GM21367 (cell line): ENCODE data around the gene PRG2.

Experiments
- ATAC-seq: cut with Tn5 transposase; IDR thresholded peaks from one replicate; pipeline ENCODE4 v1.9.1; 2021; ENCODE audit not compliant: unreplicated experiment

Gene PRG2, protein sequence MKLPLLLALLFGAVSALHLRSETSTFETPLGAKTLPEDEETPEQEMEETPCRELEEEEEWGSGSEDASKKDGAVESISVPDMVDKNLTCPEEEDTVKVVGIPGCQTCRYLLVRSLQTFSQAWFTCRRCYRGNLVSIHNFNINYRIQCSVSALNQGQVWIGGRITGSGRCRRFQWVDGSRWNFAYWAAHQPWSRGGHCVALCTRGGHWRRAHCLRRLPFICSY

DNA sequence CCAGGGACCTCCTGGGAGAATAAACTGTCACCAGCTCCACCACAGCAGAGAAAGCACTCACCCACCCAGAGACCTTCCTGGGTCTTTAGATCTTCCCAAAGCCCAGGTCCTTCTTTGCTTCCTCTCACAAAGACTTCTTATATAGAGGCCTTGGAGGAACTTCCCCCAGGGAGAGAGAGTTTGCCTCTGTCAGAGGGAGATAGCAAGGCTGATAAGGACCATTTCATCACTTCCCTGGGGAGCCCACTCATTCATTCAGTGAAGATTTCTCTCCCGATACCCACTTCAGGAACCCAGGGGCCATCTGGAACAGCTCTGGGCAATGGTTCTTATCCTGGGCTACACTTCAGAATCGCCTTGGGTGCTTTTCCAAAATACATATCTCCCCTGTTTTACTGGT, at the start of gene PRG2:
Gene PRG2 (minus strand): TSS at position 116 of the 400 bp plus-strand sequence. CDS start 706 bp downstream, outside the sequence.
- no peak for ATAC-seq

DNA sequence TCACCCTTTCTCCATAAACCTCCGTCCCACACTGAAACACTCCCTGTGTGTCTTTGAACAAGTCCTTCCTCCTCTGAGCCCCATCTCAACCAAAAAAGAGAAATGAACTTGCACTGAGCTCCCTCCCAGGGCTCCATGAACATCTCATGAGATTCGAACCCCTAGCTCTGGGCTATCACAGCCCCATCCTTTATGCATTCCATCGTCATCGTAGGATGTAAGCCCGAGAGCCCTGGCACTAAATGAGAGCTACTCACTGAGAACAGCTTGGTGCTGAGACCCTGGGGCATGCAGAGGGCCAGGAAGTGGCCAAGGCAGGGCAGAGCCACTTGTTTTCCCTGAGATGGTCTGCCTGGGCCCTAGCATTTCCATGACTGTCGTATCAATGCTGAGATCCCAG, 49.3 kb upstream of the PRG2 start:
- no peak for ATAC-seq

DNA sequence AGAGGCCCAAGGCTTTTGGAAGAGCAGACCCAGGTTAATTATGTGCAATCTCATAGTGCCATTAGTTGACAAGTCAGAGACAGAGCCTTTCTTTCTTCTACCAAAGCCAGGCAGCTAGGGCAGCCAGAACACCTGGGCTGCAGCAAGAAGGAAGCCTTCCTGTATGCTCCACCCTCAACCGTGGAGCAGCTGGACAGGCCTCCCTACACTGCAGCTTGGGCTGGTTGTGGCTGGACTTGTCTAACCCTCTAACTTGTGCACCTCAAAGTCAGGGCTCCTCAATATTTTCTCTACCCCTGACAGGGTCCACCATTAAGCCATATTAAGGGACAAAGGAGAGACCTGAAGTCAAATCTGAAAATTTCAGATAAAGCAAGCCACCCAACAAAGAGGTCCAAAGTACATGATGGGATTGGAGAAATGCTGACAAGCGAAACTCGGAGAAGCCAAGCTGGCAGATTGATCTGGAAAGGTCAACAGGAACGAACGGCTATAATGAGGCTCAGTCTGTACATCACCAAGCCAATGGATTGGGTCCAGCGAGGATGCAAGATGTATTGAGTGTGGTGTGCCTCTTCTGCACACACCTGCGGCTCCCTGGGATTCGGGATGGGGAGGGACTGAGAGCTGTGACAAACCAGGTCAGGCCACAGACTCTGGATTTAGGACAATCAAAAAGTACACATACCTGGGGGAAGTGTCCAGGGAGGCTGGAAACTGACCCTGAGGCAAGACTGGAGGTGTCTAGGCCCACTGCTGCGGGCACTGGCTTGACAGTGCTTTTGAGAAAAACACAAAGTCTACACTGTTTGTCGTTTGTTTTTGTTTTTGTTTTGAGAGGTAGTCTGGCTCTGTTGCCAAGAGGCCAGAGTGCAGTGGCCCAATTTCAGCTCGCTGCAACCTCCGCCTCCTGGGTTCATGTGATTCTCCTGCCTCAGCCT, 48.2 kb upstream of the PRG2 start:
- ATAC-seq, result no peak

DNA sequence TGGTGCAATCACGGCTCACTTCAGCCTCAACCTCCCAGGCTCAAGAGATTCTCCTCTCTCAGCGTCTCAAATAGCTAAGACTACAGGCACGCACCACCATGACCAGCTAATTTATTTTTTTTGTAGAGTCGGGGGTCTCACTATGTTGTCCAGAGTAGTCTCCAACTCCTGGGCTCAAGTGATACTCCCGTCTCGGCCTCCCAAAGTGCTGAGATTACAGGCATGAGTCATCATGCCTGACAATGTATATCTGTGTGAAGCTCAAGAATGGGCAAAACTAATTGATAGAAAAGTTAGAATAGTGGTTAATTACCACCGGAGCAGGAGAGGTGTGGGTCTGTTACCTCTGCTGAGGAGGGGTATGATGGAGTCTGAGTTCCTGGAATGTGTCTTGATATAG, 45.6 kb upstream of the PRG2 start:
- ATAC-seq, result no peak

DNA sequence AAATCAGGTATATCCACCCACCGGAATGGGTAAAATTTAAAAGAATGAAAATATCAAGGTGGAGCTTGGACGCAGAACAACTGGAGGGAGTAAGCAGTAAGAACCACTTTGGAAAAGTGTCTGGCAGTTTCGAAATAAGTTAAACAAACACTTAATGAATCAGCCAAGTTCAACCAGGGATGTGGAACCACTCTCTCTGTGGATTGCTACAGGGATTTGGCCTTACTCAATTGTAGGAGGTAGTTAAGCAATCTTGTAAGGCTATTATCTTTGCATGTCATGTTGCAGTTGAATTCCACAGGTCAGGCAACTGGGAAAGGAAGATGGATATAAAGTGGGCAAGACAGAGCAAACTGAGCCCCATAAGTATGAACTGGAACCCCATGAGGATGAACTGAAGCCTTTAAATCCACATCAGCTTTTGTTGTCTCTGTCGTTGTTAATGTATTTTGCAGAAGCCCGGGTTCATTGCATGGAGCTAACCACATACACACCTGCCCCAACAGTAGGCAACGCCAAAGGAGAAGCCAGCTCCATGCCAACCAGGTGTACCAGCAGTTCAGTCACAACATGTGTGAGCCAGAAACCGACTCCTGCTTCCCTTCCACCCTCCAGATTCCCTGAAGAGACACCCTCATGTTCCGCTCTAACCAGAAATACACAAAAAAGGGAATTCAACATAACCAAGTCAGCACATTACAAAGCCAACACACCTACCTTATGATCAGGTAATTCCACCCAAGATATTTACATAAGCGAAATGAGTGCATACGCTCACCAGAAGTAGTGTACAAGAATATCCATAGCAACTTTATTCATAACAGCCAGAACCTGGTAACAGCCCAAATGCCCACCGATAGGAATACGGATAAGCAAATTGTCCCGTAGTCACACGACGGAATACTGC, 44.4 kb upstream of the PRG2 start:
- ATAC-seq, result no peak

DNA sequence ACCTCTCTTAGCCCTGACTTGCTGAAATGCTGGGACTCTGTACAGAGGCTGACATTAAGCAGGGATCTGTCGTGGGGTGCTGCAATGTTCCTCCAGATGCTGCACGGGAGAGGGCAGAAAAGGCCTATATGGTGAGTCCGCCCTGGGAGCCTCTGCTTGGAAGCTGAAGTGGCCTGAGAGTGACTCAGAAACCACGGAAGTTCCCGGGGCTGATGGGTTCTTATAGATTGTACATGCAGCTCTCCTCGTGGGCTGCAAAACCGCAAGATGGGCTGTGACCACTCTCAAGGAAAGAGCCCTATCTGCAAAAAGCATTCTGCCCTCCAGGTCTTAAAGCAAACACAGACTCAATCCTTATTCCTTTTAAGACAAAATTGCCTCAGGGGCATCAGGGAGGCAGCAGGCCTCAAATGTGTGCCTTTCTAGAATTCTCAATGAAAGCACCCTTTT, 42.3 kb upstream of the PRG2 start:
- ATAC-seq, result no peak

DNA sequence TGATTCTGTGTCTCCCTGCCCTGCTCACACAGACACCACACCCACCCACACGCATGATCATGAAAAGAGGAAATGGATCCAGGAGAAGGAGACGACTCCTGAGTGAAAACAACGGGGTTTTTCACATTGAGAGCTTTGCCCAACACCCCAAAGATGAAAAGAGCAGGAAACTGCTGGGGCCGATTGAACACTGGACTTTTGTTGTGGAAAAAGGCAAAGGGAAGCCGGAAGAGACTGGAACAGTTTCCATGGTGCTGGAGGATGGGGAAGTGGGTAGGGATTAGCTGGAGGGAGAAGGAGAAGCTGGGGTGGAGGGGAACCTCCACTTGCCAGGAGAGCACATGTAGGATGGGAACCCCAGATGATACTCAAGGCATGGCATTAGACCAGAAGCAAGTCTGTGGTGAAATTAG, 41.7 kb upstream of the PRG2 start:
- ATAC-seq, result no peak

DNA sequence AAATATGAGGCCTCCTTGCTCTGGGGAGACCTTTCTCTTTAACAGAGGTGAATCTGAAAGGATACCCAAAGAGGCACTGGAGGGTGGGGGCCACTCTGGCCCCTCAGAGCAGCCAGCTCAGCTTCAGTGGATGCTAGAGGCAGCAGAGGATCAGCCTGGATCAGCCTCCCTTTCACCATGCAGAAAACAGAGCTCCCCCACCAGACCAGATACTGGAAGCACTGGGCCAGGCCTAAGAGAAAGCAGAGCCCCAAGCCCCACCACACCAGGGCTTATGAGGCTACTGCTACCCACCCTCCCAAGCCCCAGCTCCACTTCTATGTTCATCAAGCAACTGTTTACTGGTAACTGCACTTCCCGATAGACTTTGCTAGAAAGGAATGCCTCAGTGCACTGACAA, 40.5 kb upstream of the PRG2 start:
- ATAC-seq, result no peak

DNA sequence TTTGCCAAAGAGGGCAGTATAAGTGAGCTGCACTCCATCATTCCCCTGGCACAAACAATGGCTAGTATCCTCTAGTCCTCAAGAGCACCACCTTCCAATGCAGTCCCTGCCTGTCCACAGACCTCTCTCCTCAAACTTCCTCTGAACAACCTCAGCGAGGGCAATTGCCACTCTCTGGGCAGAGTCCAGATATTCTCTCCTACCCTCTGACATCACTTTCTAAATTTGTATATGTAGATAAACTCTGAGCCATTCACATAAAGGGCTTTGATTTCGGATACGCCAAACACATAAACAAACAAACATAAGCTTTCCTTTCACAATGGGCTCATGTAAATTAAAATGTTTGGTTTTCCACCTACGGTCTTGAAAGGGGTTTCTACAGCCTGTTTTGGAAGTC, 39.5 kb upstream of the PRG2 start:
- ATAC-seq, result no peak

DNA sequence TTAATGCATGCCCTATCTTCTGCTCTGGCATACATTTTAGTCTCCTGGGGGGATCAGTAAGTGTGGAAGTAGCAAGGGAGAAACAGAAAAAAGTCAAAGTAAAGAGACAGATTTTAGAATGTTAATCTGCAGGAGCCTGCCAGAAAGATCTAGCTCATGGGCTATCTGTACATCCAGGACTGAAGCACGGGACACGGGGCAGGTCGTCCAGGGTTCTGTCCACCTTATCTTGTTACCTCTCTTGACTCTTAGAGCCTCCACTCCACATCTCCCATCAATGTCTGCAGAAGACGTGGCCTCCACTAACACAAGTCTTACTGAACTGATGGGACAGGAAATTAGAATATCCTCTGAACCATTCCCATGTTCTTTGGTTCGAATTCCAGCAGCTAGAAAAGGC, 38.2 kb upstream of the PRG2 start:
- no peak for ATAC-seq

DNA sequence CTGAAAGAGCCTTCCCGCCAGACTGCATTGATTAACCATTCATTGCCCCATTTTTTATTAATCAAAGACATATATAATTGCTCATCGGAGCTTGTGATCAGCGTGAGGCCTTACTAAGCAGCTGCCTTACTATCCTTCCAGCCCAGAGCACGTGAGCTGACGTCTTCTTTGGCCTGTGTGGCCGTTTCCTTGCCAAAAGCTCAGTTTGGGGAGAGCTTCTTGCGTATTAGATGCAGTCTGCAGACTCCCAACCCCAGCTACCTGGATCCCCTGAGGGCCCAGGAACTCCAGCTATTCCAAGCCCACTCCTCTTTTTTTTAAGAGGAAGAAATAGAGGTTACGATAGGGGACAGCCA, 37.3 kb upstream of the PRG2 start:
- no peak for ATAC-seq

DNA sequence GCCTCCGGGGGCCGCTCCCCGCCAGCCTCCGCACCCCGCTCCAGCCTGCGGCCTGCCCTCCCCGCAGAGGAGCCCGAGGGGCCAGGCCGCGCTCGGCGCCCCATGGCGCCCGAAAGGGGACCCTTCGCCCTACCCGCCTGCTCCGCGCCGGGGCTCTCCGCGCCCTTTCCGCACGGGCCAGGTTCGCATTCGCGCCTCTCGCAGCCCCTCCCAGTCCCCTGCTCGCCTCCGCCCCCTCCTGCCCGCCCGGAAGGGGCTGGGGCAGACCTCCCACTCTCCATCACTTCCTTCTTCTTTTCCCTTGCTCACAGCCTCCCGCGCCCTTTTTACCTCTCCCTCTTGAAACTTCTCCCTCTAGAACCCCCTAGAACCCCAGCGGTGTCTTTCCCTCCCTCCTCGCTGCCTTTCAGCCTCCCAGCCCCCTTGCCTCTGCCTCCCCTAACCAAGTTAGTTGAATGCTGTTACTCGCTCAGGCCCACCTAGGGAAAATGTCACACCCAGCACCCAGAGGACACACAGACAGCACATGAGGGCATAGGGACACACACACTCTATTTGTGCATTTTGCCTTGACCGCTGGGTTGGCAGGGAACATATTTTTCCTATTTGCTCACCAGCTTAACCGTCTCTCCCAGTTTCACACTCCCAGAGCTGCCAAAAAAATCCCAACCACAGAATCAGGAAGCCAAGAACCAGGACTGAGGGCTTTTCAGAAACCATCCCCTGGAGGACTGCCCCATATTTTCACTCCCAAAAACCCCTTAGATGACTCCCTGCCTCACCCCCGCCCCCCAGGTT, 36.7 kb upstream of the PRG2 start, which contains the start of gene SLC43A3:
Gene SLC43A3 (minus strand): TSS at position 193 of the 798 bp plus-strand sequence. CDS start 949 bp downstream, outside the sequence.
- peak; percentile 50 for ATAC-seq

DNA sequence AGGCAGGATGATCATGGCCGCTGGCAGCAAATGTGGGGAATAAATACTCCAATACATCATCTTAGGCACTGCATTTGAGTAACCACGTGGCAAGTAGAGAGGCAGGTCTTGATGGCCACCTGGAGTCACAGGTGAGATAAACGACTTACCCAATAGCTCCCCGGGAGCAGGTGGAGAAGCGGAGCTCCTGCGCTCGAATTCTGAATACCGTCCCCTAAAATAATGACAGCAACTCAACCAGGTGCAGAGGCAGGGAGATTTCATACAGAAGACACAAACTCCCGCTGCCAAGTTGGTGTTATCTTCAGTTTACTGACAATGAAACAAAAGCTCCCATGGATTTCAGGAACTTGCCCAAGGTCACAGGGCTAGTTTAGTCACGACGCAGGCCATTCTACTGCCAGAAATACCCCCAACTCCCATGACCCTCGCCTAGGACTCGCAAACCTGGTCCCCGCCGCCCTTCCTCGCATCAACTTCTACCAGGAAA, 36.0 kb upstream of the PRG2 start:
- ATAC-seq, result no peak

DNA sequence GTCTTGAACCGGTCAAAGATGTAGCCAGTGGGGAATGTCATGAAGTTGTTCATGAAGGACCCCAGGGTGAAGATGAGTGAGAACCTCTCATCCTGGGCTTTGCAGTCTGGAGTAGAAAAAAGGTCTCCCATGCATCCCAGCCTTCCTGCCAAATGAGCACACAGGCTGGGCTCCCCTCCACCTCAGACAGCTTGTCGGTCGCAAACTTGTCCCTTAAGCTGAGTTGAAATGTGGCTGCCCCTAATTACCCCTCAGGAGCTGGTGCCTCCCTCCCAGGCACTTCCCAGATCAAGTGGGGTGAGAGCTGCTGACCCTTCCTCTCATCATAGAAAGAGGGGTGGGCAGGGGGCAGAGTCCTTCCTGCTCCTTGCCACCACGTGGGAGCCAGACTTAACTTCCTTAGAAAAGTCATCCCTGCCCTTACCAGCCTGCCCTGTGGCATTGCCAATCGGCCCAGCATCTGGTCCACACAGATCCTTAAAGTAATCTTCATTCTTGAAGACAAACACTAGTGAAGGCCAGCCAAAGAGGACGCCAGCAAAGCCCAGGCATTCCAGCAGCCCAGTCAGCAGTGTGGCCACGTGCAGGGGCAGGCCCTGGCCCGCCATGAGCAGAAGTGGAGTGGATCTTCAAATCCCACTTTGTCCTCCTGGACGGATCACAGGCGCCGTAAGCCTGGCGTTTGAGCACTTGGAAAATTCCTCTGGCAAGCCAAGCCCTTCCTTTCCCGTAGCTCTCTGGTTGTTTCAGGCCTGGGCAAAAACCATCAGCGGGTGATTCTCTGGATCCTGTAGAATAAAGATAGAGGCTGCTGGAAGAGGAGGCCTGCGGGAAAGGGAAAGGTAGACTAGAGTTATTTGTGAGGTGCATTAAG, 35.4 kb upstream of the PRG2 start:
- no peak for ATAC-seq

DNA sequence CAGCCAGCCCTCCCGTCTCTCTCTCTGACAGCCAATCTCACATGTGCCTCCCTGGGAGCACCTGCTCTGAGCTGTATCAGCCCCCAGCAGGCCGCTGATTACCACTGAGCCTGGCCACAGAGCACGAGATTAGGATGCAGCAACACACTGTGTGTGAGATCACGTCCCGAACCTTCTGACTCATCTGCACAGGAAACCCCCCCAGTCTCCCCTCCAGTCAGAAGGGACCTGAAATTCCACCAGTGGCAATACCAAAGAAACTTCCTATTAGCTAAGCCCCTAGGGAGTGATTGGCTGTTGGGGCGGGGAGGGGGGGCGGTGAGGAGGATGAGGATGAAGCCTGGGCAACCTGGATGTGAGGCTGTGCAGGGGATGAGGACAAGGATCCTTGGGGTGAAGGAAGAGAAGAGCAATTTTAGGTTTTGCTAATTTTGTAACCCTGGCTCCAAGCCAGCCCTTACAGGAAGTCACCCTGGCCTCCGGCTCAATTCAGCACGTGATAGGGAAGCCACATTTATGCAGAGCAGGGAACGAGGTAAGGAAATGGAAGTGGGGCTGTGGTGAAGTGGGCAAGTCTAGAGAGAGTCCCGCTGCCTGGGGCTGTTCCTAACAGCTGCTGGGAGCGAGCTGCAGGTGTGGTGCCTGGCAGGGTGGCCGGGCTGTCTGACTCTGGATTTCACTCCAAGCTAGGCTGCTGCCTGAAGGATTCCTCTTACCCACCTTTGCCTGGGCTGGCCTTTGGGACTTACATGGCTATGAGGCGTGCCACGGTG, 34.5 kb upstream of the PRG2 start:
- ATAC-seq, result peak; percentile 88

DNA sequence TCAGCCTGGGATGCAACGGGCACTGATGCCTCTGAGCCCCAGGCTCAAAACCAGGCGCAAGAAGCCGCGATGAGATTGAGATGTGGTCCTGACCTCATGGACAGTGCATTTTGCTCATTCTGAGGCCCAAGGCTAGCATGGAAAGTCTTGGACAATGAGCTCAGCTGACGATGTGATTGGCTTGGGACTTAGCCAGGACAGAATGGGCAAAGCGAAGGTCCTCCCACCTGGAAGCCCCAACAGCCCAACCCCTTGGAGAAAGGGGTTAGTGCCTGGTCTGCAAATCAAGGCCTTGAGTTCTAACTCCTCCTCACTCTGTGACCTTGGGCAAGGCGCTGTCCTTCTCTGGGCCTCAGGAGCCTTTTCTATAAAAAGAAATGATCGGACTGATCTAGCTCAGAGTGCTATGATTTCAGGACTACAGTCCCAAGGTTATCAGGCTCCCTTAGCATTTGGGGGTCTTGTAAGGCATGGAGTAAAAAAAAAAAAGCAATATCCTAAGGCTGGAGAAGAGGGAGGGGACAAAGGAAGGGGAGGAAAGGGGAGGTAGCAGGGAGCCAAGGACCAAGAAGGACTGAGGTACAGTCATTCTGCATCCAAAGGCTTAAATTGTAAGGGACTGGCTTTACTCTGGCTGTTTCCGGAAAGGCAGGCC, 33.8 kb upstream of the PRG2 start:
- no peak for ATAC-seq

DNA sequence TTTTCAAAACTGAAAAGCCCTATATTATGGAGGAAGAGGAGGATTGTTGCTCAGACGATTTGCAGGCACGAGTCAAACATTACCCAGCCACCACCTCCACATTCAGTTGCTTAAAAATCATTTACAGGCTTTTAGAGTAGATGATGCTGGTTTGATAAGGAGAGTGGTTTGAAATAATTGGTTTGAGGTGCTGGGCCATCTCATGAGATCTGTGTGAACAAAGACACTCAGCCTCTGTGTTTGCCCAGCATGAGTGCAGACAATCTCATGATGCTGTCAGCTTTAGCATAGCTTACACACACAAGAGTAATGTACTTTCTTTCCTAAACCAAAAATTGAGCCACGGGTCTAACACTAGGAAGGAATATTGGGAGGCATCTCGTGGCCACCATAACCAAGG, 32.2 kb upstream of the PRG2 start:
- no peak for ATAC-seq

DNA sequence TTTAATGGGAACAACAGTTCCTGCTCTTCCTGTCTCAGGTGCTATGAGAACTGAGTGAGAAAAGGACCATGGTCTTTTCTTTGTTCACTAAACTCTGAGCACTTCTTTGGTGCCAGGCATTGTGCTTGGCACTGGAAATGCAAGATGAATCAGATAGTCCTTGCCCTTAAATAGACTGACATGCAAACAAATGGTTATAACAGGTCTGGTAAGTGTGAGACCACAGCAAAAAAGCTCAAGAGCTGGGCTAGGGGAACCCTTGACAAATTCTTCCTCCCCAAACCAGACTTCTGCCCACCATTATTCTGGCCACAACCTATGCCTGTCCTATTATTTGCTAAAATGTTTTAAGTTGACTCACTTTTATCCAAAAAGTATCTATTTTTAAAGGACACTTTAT, 31.4 kb upstream of the PRG2 start:
- ATAC-seq, result no peak
